Measurements from ENCODE around the gene TRMO.

Gene TRMO

DNA sequence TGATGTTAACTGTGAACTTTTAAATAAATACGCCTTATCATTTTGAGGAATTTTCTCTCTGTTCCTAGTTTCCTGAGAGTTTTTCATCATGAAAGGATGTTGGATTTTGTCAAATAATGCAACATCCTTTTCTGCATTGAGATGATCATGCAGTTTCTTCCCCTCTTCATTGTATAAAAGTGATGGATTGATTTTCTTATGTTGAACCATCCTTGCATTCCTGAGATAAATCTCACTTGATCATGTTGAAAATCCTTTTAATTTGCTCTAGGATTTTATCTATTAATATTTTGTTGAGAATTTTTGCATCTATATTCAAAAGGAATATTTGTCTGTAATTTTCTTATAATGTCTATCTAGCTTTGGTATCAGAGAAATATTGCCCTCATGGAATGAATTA is 56.0 kb downstream of the TRMO start:
- DNase-seq (ENCODE audit: low read depth): no peak
- TF ChIP-seq, protein P1, sequence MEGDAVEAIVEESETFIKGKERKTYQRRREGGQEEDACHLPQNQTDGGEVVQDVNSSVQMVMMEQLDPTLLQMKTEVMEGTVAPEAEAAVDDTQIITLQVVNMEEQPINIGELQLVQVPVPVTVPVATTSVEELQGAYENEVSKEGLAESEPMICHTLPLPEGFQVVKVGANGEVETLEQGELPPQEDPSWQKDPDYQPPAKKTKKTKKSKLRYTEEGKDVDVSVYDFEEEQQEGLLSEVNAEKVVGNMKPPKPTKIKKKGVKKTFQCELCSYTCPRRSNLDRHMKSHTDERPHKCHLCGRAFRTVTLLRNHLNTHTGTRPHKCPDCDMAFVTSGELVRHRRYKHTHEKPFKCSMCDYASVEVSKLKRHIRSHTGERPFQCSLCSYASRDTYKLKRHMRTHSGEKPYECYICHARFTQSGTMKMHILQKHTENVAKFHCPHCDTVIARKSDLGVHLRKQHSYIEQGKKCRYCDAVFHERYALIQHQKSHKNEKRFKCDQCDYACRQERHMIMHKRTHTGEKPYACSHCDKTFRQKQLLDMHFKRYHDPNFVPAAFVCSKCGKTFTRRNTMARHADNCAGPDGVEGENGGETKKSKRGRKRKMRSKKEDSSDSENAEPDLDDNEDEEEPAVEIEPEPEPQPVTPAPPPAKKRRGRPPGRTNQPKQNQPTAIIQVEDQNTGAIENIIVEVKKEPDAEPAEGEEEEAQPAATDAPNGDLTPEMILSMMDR (IDR thresholded peaks at IDR 0.05; ENCODE audit: control insufficient read depth, insufficient read depth, low read depth, low read length, missing control alignments): no peak
- H3K4me3 ChIP-seq (ENCODE audit: control insufficient read depth, low read depth, low read length): no peak overlapping the region

DNA sequence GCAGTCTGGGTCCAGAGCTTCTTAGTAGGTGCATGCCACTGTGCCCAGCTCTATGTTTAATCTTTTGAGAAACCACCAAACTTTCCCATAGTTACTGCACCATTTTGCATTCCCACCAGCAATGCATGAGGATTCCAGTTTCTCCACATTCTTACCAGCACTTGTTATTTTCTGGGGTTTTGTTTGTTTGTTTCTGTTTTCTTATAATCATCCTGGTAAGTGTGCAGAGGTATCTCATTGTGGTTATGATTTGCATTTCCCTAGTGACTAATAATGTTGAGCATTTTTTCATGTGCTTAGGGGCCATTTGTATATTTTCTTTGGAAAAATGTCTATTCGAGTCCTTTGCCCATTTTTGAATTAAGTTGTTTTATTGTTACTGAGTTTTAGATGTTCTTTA is 57.9 kb downstream of the TRMO start:
- DNase-seq (ENCODE audit: low read depth): no peak
- H3K4me3 ChIP-seq (ENCODE audit: control insufficient read depth, low read depth, low read length): no peak overlapping the region
- TF ChIP-seq, protein P1 (IDR thresholded peaks at IDR 0.05; ENCODE audit: control insufficient read depth, insufficient read depth, low read depth, low read length, missing control alignments): no peak

DNA sequence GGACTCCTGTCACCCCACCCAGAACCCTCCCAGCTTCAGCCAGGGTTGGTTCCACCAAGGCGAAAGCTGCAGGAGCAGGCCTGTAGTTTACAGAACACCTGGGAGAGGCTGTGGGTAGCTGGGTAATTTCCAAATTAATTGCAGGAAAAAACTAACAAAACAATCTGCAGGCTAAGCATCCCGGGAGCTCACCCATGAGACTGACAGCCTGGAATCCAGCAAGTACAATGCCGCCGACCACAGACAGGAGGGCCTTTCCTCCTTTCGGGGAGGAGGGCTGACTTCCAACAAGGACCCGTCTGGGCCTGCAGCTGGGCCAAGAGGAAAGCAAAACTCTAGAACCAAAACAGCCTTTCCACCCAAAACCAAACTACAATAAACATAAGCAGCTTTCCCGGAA is 59.0 kb downstream of the TRMO start:
- no peak overlapping the region for H3K4me3 ChIP-seq (ENCODE audit: control insufficient read depth, low read depth, low read length)
- TF ChIP-seq, protein P1 (IDR thresholded peaks at IDR 0.05; ENCODE audit: control insufficient read depth, insufficient read depth, low read depth, low read length, missing control alignments): no peak
- no peak for DNase-seq (ENCODE audit: low read depth)

DNA sequence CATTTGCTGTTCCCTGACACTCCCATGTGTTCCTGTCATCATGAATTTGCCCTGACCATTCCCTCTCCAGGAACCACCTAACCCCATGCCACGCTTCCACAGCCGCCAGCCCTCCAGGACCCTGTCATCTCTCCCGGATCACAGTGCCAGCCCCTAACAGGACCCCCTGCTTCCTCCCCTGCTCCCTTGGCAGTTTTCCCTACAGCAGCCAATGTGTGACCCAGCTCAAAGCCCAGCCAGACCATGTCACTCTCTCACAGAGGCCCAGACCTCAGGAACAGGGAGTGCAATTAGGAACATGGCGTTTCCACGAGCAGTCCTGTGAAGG is 61.2 kb downstream of the TRMO start:
- no peak for DNase-seq (ENCODE audit: low read depth)
- TF ChIP-seq, protein P1 (IDR thresholded peaks at IDR 0.05; ENCODE audit: control insufficient read depth, insufficient read depth, low read depth, low read length, missing control alignments): no peak
- no peak overlapping the region for H3K4me3 ChIP-seq (ENCODE audit: control insufficient read depth, low read depth, low read length)

DNA sequence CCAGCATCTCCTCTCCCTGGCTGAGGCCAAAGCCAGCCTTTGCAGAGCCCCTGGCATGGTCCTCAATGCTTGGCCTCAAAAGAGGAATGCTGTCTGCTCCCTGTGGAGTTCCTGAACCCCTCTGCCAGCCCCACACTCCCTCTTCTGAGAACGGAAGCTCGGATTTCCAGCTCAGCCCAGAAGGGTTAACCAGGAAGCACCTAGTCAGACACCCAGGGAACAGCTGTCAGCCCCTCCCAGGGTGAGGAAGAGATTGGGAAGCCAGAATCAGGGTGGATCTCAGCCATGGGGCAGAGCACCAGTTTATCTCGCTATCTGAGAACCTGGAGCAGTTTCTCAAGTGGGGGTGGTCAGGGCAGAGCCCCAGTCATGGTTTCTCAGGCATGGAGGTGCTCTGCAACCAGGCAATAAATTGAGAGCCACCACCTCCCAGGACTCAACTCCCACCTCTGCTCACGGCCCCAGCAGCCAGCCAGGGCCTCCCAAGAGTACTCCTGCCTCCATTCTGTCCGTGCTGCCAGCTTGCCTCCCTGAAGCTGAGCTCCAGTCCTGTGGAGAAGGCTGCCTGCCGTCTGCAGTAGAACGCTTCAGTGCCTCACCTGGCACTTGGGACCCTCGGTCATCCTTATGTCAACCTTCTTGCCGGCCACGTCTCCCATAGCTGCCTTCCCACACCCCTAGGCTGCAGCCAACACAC is 61.7 kb downstream of the TRMO start:
- H3K4me3 ChIP-seq (ENCODE audit: control insufficient read depth, low read depth, low read length): no peak overlapping the region
- TF ChIP-seq, protein P1 (IDR thresholded peaks at IDR 0.05; ENCODE audit: control insufficient read depth, insufficient read depth, low read depth, low read length, missing control alignments): no peak
- no peak for DNase-seq (ENCODE audit: low read depth)

DNA sequence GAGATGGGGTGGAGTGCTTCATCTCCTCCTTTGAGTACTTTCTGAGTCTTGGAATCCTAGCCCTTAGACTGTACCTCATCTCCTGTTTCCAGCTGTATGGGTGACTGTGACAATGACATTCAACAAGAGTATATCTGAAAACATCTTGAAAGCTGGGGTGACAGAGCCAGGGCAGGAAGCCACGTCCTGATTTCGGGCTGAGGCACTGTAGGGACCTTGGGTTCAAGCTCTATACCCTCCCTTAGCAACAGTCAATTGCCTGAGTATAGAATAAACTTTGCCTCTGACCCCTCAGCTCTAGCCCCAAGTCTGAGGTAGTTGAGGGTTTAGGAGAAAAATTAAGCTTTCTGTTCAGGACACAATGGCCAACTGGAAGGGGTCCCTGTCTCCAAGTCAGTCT is 63.0 kb downstream of the TRMO start:
- TF ChIP-seq, protein P1 (IDR thresholded peaks at IDR 0.05; ENCODE audit: control insufficient read depth, insufficient read depth, low read depth, low read length, missing control alignments): no peak
- no peak for DNase-seq (ENCODE audit: low read depth)
- H3K4me3 ChIP-seq (ENCODE audit: control insufficient read depth, low read depth, low read length): no peak overlapping the region

DNA sequence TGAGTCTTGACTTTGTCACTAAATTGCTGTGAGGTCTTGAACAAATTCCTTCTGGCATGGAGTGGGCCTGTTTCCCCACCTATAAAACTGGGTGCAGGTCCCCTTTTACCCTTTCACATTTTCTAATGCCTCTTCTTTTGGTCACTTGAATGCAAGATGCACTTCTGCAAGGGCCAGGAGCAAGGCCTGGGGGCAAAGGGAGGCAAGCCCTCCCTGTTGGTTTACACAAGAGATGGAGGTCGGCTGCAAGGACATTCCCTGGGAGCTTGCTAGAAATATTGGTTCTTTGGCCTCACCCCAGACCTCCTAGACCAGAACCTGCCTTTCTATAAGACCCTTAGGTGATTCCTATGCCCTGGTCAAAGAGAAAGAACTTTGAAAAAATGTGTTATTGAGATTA is 63.5 kb downstream of the TRMO start:
- TF ChIP-seq, protein P1 (IDR thresholded peaks at IDR 0.05; ENCODE audit: control insufficient read depth, insufficient read depth, low read depth, low read length, missing control alignments): no peak
- H3K4me3 ChIP-seq (ENCODE audit: control insufficient read depth, low read depth, low read length): no peak overlapping the region
- DNase-seq (ENCODE audit: low read depth): no peak
